AG10803 (cell line): ENCODE measurements around the gene TMEM132A.

ENCODE experiments used
- DNase-seq: peaks from one replicate; pipeline ENCODE4 v3.0.0; 2010; ENCODE audit warnings: low read depth
- H3K4me3 ChIP-seq: 2 replicates; pipeline ENCODE4 v1.5.1; 2011; ENCODE audit warnings: mild to moderate bottlenecking, low read length, control low read depth
- CTCF ChIP-seq: conservative IDR thresholded peaks from 2 replicates; pipeline ENCODE4 v1.5.1; 2011; ENCODE audit warnings: mild to moderate bottlenecking, low read length, control low read depth, inconsistent platforms

TMEM132A gene

GRCh38 chr11:60923326-60923725 is 934 bp upstream of the TMEM132A start:
- no peak for DNase-seq
- no peak for TF ChIP-seq CTCF
- no peak overlapping the region for H3K4me3 ChIP-seq

GRCh38 chr11:60923800-60924109 is 505 bp upstream of the TMEM132A start:
- peak overlapping the region; percentile 59 for H3K4me3 ChIP-seq
- DNase-seq: no peak
- no peak for TF ChIP-seq CTCF

GRCh38 chr11:60924906-60925853 is 920 bp downstream of the TMEM132A start:
- DNase-seq: no peak
- no peak for TF ChIP-seq CTCF
- H3K4me3 ChIP-seq: peak overlapping the region; percentile 59

- no peak overlapping the region for H3K4me3 ChIP-seq
- DNase-seq: no peak
- TF ChIP-seq CTCF: no peak
Measured at GRCh38 chr11:60925868-60926267, 1.6 kb downstream of the TMEM132A start.

- H3K4me3 ChIP-seq: no peak overlapping the region
- no peak for TF ChIP-seq CTCF
- DNase-seq: no peak
Measured at GRCh38 chr11:60926500-60926899, 2.2 kb downstream of the TMEM132A start.

GRCh38 chr11:60927061-60927592 is 2.9 kb downstream of the TMEM132A start:
- no peak for TF ChIP-seq CTCF
- no peak overlapping the region for H3K4me3 ChIP-seq
- DNase-seq: no peak

GRCh38 chr11:60927600-60927999 is 3.3 kb downstream of the TMEM132A start:
- no peak for TF ChIP-seq CTCF
- no peak overlapping the region for H3K4me3 ChIP-seq
- no peak for DNase-seq
